Hematopoietic multipotent progenitor cell treated with erythropoietin and hydrocortisone succinate and interleukin-3 and kit ligand, for 17 days (in vitro differentiated cells): ENCODE data around the gene RABL3.
"Not testable (repeated sequence)": the region's sequence is repeated elsewhere in the genome, so short reads cannot be mapped to it uniquely, and the experiment has no call there.

Source experiments
- DNase-seq: peaks from one replicate; pipeline ENCODE4 v3.0.0-alpha.2; 2015; ENCODE audit warnings: low spot score

Gene RABL3

DNA sequence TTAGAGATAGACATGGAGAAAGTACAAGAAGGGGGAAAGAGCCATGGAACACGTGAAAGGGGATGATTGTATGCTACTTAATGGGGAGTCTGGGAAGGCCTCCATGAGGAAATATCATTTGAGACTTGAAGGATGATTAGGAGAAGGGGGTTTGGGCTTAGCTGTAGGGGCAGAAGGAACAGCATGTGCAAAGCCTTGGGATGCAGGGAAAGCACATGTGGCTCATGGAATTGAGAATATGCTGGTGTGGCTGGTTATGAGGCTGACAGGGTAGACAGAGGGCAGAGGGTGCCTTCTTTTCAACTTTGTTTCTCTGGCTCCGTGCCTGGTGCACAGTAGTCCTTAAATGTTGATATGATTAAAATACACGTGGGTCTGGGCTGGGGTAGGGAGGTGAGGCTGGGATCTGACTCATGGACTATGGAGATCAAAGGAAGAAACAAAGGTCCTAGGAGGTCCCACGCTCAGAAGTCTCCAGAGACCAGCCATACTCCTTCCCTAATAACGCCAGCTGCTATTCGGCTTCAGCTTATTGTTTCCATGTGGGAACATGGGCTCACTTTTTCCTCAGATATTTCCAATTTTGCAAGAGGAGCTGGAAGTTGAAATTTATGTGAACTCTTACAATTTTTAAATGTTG is 1.4 kb upstream of the RABL3 start:
- DNase-seq, result no peak

GRCh38 chr3:120742849-120743365 is 591 bp upstream of the RABL3 start:
- no peak for DNase-seq

DNA sequence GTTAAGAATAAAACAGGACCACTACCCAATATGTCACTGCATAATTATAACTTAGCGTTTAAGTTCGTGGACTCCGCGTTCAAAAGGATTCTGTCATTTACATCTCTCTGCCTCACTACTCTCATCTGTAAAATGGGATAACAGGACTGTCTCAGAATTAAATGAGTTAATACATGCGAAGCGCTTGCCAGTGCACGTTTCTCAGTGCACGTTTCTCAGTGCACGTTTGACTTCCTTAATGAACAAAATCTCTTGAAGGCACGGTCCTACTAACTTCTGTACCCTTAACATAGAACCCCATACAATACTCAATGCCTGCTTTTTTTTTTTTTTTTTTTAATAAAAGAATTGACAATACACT is 499 bp downstream of the RABL3 start:
- no peak for DNase-seq

GRCh38 chr3:120741320-120741719 is 996 bp downstream of the RABL3 start:
- no peak for DNase-seq

DNA sequence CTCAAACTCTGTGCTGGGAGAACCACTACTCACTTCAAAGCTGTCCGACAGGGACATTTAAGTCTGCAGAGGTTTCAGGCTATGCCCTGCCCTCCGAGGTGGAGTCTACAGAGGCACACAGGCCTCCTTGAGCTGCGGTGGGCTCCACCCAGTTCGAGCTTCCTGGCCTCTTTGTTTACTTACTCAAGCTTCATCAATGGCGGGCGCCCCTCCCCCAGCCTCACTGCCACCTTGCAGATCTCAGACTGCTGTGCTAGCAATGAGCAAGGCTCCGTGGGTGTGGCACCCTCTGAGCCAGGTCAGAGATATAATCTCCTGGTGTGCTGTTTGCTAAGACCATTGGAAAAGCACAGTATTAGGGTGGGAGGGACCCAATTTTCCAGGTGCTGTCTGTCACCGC is 4.3 kb downstream of the RABL3 start:
- DNase-seq, result not testable (repeated sequence)

DNA sequence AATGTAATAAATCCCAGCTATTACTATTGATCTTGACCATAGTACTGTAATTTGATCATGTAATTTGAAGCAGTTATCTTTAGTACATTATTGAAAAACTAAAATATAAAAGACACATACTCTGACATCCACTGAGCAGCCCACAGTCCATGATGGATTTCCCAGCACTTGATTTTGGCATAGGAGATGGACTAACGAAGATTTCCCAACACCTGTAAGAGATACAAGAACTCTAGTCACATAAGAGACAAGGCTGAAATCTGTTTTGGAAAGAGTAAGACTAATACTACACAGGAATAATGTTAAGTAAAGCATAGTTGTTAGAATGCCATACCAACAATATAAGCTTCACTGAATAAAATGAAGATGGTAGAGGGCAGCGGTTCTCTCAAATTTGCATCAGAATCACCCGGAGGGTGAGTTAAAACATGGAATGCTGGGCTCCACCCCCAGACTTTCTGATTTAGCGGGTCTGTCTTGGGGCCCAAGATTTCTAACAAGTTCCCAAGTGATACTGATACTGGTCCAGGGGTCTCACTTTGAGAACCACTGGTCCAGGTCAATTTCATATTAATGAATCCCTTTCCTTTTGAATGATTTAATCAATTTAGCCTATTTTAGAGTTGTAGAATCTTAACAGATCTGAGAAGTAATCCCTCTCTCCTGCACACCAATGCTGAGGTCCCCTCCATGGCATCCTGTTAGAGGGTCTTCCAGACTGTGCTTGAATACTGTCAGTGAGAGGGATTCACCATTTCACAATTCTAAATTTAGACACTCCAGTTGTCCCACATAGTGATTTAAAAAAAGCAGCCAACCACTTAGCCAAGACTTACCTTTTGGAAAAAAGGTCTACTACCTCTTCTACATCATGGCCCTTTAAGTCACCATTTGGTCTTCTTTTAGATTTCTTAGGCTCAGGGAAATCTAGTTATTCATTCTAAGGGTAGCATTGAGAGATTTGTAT is 11.5 kb downstream of the RABL3 start:
- no peak for DNase-seq

DNA sequence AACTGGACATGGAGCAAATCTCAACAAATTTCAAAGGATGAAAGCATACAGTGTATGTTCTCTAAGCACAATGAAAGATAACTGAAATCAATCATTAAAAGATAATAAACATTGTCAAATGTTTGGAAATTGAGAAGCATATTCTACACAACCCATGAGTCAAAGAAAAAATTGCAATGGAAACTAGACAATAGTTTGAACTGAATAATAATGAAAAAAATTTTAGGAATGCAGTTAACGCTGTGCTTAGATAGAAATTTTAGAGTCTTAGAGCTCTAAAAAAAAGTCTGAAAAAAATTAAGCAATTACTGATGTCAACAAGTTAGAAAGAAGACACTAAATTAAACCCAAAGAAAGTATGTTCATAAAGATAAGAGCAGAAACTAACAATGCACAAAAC is 15.5 kb downstream of the RABL3 start:
- DNase-seq, result no peak

DNA sequence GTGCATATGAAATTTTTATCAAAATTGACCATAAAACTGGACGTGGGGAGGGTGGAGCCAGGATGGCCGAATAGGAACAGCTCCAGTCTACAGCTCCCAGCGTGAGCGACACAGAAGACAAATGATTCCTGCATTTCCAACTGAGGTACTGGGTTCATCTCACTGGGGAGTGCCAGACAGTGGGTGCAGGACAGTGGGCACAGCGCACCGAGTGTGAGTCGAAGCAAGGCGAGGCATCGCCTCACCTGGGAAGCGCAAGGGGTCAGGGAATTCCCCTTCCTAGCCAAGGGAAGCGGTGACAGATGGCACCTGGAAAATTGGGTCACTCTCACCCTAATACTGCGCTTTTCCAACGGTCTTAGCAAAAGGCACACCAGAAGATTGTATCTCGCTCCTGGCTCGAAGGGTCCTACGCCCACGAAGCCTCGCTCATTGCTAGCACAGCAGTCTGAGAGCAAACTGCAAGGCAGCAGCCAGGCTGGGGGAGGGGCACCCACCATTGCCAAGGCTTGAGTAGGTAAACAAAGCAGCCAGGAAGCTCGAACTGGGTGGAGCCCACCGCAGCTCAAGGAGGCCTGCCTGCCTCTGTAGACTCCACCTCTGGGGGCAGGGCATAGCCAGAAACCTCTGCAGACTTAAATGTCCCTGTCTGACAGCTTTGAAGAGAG is 23.0 kb downstream of the RABL3 start:
- not testable (repeated sequence) for DNase-seq

DNA sequence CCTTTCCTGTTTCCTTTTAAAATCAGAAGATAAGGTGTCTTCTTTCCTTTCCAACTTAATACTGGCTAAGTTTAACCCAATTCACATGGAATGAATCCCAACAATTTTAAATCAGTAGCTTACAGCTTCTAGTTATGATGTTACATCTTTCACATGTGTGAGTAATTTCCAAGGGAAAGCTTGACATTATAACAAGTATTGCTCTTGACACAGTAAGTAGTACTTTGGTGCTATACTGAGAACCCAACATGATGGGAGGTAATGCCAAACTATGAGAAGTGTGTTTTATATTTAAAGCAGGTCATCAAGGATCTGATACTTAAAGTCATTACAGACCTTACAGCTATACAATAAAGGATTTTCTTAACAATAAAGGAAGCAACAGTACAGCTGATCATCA is 29.1 kb downstream of the RABL3 start:
- no peak for DNase-seq

GRCh38 chr3:120710369-120710768 is 31.9 kb downstream of the RABL3 start:
- DNase-seq, result no peak

DNA sequence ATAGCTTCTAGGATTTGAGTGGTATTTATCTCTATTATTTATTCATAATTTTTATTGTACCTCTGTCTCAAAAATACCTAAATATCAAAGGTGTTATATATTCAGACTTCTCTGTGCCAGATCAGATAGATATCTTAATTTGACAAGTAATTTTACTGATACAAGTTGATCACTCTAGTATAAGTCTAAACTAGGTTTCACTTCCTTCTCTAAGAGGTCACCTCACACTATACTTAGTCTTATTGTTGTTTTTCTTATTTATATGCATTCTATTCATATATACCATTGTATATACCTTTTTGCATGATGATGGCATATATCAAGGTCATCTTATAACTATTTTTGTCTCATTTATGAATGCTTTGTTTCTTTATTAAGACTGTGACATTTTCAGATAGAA is 33.9 kb downstream of the RABL3 start:
- no peak for DNase-seq

- no peak for DNase-seq
Observed at GRCh38 chr3:120706950-120707349, 35.4 kb downstream of the RABL3 start.

DNA sequence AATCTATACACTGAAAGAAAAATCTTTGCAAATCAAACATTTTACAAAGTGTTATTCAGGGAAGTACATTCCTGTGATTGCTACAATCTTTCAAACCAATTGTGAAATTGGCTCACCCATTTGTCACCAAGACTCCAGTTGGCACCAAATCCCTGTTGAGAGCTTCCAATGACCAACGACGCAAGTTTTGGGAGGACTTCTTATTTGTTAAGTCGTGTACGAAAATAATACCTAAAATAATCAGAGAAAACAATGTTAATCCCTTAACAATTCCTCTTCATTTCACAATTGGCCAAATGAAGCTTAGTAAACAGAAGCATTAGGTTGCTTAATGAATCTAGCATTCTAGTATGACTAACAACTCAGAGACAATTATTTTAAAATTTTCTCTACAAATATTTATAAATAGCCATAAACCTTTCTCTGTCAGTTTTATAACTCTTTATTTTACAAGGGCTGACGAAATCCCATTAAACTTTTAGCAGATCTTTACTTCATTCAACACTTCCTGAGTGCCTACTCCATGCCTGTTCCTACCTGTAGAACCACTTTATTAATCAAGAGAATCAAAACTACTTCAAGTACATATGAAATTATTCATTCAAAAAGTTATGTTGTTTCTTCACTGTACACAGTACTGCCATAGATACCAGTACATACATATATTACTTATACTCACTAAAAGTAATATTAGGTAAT is 36.3 kb downstream of the RABL3 start:
- DNase-seq, result no peak

DNA sequence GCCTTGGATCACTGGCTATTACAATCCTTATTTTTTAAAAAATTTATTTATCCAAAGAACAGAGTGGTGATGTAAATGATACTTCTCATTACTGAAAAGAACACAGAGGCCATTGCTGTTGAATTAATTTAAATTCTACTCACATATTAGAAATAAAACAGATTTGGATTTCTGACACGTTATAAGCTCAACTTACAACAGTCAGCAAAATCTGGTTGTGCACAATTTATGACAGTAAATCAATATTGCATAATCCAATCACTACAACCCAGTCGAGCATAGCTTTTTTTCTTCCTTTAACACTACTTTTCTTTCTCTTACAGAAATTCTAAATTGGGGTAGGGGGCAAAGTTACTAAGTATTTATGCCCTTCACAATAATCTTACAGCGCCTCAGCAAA is 43.0 kb downstream of the RABL3 start:
- DNase-seq, result no peak

DNA sequence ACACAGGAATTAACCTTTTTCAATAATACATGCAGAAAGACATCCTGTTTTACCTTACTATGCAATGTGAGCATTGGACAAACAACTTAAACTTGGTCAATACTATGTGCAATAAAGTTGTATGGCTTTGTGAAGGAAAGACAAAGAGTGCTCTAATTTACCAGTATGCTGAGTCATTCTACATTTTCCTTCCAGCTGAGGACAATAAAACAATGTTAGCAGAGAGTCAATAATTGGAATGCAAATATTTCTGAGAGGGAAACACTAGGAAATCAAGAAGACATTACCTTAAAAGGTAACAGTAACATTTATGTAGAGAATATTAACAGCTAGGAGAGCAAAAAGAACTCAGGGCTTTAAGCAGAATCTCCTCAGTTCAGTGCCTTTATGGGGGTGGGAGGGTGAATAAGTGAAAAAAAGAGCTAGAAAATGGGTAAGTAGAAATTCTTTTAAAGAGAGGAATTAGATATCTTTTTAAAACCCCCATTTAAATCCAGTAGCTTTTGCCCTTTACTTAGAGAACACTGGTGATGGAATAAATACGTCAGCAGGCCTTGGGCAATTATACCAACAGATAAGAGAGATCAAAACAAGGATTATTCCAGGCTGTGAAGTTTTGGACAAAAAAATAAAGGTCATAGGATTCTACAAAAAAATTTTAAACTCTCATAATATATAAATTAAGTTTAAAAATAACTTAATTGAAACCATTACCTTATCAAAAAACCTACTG is 48.7 kb downstream of the RABL3 start:
- DNase-seq, result no peak

- no peak for DNase-seq
Observed at GRCh38 chr3:120689395-120689794, 52.9 kb downstream of the RABL3 start.

DNA sequence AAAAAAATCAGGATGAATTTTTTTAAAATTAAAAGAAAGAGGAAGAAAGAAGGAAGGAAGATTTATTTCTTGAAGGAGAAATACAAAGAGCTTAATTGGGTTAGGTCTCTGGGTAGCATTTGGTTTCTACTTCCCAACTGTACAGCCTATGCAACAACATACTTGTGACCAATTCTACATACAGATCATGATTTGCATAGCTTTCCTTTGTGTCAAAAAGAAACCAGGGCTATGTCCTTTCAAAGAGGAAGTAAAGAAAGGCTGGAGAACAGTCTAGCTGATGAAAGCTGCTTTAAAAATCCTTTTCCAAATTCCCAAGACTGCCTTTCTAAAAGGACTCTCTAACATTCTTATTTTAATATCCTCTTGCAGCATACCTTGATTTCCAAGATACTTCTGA is 54.2 kb downstream of the RABL3 start:
- no peak for DNase-seq

DNA sequence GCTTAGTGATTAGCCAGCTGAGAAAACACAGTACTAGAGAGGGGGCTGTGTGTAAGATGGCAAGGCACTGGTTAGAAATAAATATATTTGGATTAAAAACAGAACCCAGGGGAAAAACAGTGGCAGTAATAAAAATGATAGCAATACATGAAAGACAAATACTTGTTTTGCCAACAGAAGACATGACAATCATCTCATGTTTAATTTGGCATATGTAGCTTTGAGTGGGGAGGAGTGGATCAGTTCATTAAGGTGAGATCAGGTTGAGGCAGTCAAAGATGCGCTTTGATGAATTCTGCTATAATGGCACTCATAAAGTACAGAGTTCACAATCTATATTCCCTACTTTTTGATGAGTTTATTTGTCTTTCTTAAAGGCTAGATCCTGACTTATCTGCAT is 56.9 kb downstream of the RABL3 start:
- no peak for DNase-seq

GRCh38 chr3:120684896-120685295 is 57.4 kb downstream of the RABL3 start:
- no peak for DNase-seq

- no peak for DNase-seq
Observed at GRCh38 chr3:120683671-120684301, 58.5 kb downstream of the RABL3 start.

GRCh38 chr3:120683213-120683612 is 59.1 kb downstream of the RABL3 start:
- no peak for DNase-seq
